Stimulated activated naive CD4-positive, alpha-beta T cell (primary cell): ENCODE results near the gene LRRK2.
"Not testable (repeated sequence)": the region's sequence is repeated elsewhere in the genome, so short reads cannot be mapped to it uniquely, and the experiment has no call there.

Source experiments
- DNase-seq, 6 experiments: peaks; one replicate each; lab custom pipeline; 2025; lab: John Stamatoyannopoulos, UW

Gene LRRK2

GRCh38 chr12:40224439-40225291 lies at the start of gene LRRK2:
LRRK2 (plus strand) TSS chr12:40224997; CDS start chr12:40225132, 135 bp downstream.
- DNase-seq, result no peak

GRCh38 chr12:40175045-40175444 lies 49.8 kb upstream of the LRRK2 start:
- no peak for DNase-seq

- DNase-seq, result no peak
Observed at GRCh38 chr12:40175489-40175888, 49.3 kb upstream of the LRRK2 start.

- DNase-seq, result no peak
Observed at GRCh38 chr12:40178701-40179100, 46.1 kb upstream of the LRRK2 start.

GRCh38 chr12:40181490-40181889 lies 43.3 kb upstream of the LRRK2 start:
- no peak for DNase-seq

GRCh38 chr12:40183715-40184114 lies 41.1 kb upstream of the LRRK2 start:
- no peak for DNase-seq

- DNase-seq, result no peak
Observed at GRCh38 chr12:40184493-40185302, 40.1 kb upstream of the LRRK2 start.

- no peak for DNase-seq
Observed at GRCh38 chr12:40185303-40185693, 39.5 kb upstream of the LRRK2 start.

- DNase-seq, result no peak
Observed at GRCh38 chr12:40188558-40189320, 36.1 kb upstream of the LRRK2 start.

GRCh38 chr12:40192704-40193255 lies 32.0 kb upstream of the LRRK2 start:
- DNase-seq, result no peak

GRCh38 chr12:40194846-40195245 lies 30.0 kb upstream of the LRRK2 start:
- no peak for DNase-seq

- no peak for DNase-seq
Observed at GRCh38 chr12:40197590-40197989, 27.2 kb upstream of the LRRK2 start.

- no peak for DNase-seq
Observed at GRCh38 chr12:40198601-40199000, 26.2 kb upstream of the LRRK2 start.

- no peak for DNase-seq
Observed at GRCh38 chr12:40202095-40203059, 22.4 kb upstream of the LRRK2 start.

- DNase-seq, result no peak
Observed at GRCh38 chr12:40203060-40203430, 21.8 kb upstream of the LRRK2 start.

GRCh38 chr12:40204337-40204736 lies 20.5 kb upstream of the LRRK2 start:
- DNase-seq, result no peak

GRCh38 chr12:40207551-40207950 lies 17.2 kb upstream of the LRRK2 start:
- DNase-seq, result no peak

GRCh38 chr12:40208707-40209446 lies 15.9 kb upstream of the LRRK2 start:
- DNase-seq, result no peak

- DNase-seq, result no peak
Observed at GRCh38 chr12:40209886-40210285, 14.9 kb upstream of the LRRK2 start.

GRCh38 chr12:40211186-40211585 lies 13.6 kb upstream of the LRRK2 start:
- not testable (repeated sequence) for DNase-seq
